ENCODE data around the gene PDGFA.
"Not testable (repeated sequence)": the region's sequence is repeated elsewhere in the genome, so short reads cannot be mapped to it uniquely, and the experiment has no call there.

Gene PDGFA

GRCh38 chr7:553636-554111 lies 34.0 kb upstream of the PDGFA start:
- no peaks in the 10 kb centered on the region for H3K9me3 ChIP-seq (ENCODE audit: low read depth, low read length)
- H3K9ac ChIP-seq (ENCODE audit: insufficient read length), result no peak overlapping the region
- no peaks in the 10 kb centered on the region for H3K36me3 ChIP-seq (ENCODE audit: insufficient read depth, low read length)
- H3K4me3 ChIP-seq, result no peak overlapping the region
- DNase-seq (ENCODE audit: low read depth, low spot score), result no peak
- TF ChIP-seq EZH2 (IDR thresholded peaks at IDR 0.05), result no peak
- no peak for TF ChIP-seq FOXP2 (optimal IDR thresholded peaks at IDR 0.05; ENCODE audit: control extremely low read depth, extremely low read length, insufficient read depth)
- no peak for TF ChIP-seq POLR2AphosphoS5 (IDR thresholded peaks at IDR 0.05; ENCODE audit: borderline replicate concordance, low read depth, low read length)
- H3K27ac ChIP-seq, result no peak overlapping the region

GRCh38 chr7:552868-553635 lies 33.4 kb upstream of the PDGFA start:
- no peaks in the 10 kb centered on the region for H3K9me3 ChIP-seq (ENCODE audit: low read depth, low read length)
- H3K27ac ChIP-seq, result no peak overlapping the region
- TF ChIP-seq FOXP2 (optimal IDR thresholded peaks at IDR 0.05; ENCODE audit: control extremely low read depth, extremely low read length, insufficient read depth) (no peak), EZH2 (IDR thresholded peaks at IDR 0.05) (no peak), POLR2AphosphoS5 (IDR thresholded peaks at IDR 0.05; ENCODE audit: borderline replicate concordance, low read depth, low read length) (no peak)
- no peak overlapping the region for H3K9ac ChIP-seq (ENCODE audit: insufficient read length)
- H3K4me3 ChIP-seq, result no peak overlapping the region
- no peaks in the 10 kb centered on the region for H3K36me3 ChIP-seq (ENCODE audit: insufficient read depth, low read length)
- no peak for DNase-seq (ENCODE audit: low read depth, low spot score)

- not testable (repeated sequence) for H3K36me3 ChIP-seq (ENCODE audit: insufficient read depth, low read length); H3K27ac ChIP-seq; DNase-seq (ENCODE audit: low read depth, low spot score); H3K9ac ChIP-seq (ENCODE audit: insufficient read length); H3K4me3 ChIP-seq; H3K9me3 ChIP-seq (ENCODE audit: low read depth, low read length)
Observed at GRCh38 chr7:552151-552867, 32.7 kb upstream of the PDGFA start.

- H3K36me3 ChIP-seq (ENCODE audit: insufficient read depth, low read length); H3K9me3 ChIP-seq (ENCODE audit: low read depth, low read length); DNase-seq (ENCODE audit: low read depth, low spot score); H3K9ac ChIP-seq (ENCODE audit: insufficient read length); H3K4me3 ChIP-seq; H3K27ac ChIP-seq: not testable (repeated sequence)
Observed at GRCh38 chr7:551615-551970, 31.9 kb upstream of the PDGFA start.

GRCh38 chr7:550881-551614 lies 31.4 kb upstream of the PDGFA start:
- DNase-seq (ENCODE audit: low read depth, low spot score), result no peak
- Histone ChIP-seq H3K4me3 (no peak overlapping the region), H3K36me3 (ENCODE audit: insufficient read depth, low read length) (no peaks in the 10 kb centered on the region), H3K9me3 (ENCODE audit: low read depth, low read length) (no peaks in the 10 kb centered on the region), H3K27ac (no peak overlapping the region), H3K9ac (ENCODE audit: insufficient read length) (no peak overlapping the region)
- no peak for TF ChIP-seq POLR2AphosphoS5 (IDR thresholded peaks at IDR 0.05; ENCODE audit: borderline replicate concordance, low read depth, low read length)
- TF ChIP-seq EZH2 (IDR thresholded peaks at IDR 0.05), result no peak
- TF ChIP-seq FOXP2 (optimal IDR thresholded peaks at IDR 0.05; ENCODE audit: control extremely low read depth, extremely low read length, insufficient read depth), result no peak

GRCh38 chr7:549891-550625 lies 30.4 kb upstream of the PDGFA start:
- no peak overlapping the region for H3K4me3 ChIP-seq
- H3K36me3 ChIP-seq (ENCODE audit: insufficient read depth, low read length), result no peaks in the 10 kb centered on the region
- TF ChIP-seq EZH2 (IDR thresholded peaks at IDR 0.05) (no peak), POLR2AphosphoS5 (IDR thresholded peaks at IDR 0.05; ENCODE audit: borderline replicate concordance, low read depth, low read length) (no peak), FOXP2 (optimal IDR thresholded peaks at IDR 0.05; ENCODE audit: control extremely low read depth, extremely low read length, insufficient read depth) (no peak)
- no peak overlapping the region for H3K27ac ChIP-seq
- H3K9ac ChIP-seq (ENCODE audit: insufficient read length), result no peak overlapping the region
- no peak for DNase-seq (ENCODE audit: low read depth, low spot score)
- no peaks in the 10 kb centered on the region for H3K9me3 ChIP-seq (ENCODE audit: low read depth, low read length)

GRCh38 chr7:549066-549890 lies 29.6 kb upstream of the PDGFA start:
- no peak overlapping the region for H3K27ac ChIP-seq
- no peak overlapping the region for H3K9ac ChIP-seq (ENCODE audit: insufficient read length)
- H3K4me3 ChIP-seq, result no peak overlapping the region
- DNase-seq (ENCODE audit: low read depth, low spot score), result no peak
- no peaks in the 10 kb centered on the region for H3K9me3 ChIP-seq (ENCODE audit: low read depth, low read length)
- TF ChIP-seq FOXP2 (optimal IDR thresholded peaks at IDR 0.05; ENCODE audit: control extremely low read depth, extremely low read length, insufficient read depth), result no peak
- TF ChIP-seq EZH2 (IDR thresholded peaks at IDR 0.05), result no peak
- no peak for TF ChIP-seq POLR2AphosphoS5 (IDR thresholded peaks at IDR 0.05; ENCODE audit: borderline replicate concordance, low read depth, low read length)
- no peaks in the 10 kb centered on the region for H3K36me3 ChIP-seq (ENCODE audit: insufficient read depth, low read length)

Measured in SK-N-MC (cell line).